GM12878 (cell line): ENCODE results near the gene ITPRIPL1. TPM values are rescaled to one million over a fixed set of nuclear protein-coding genes. Genes with fewer than 3 reads are reported as not detected.

Experiments used
- ATAC-seq: fragments of 200-7000 bp; cut with Tn5 transposase; 3 replicates; pipeline ENCODE4 v1.9.1; 2020; ENCODE audit warnings: mild to moderate bottlenecking, moderate library complexity
- BruUV-seq: library from RNA; stranded (reverse); fragments of 400-500 nt; replicated peaks from 2 replicates; lab custom pipeline; 2021; lab: Mats Ljungman, UMichigan
- CTCF ChIA-PET: fragments of 300-600 bp; sonication (Branson Sonifier 250); formaldehyde crosslinking; extraction: SDS; loops from one replicate; lab custom pipeline; 2021; ENCODE audit warnings: inconsistent platforms; lab: Yijun Ruan, JAX
- POLR2A ChIA-PET: fragments of 350-600 bp; formaldehyde crosslinking; extraction: SDS; loops from one replicate; lab custom pipeline; 2021; ENCODE audit warnings: inconsistent platforms; lab: Charles Lee
- RAD21 ChIA-PET: fragments of 300-600 bp; sonication (Branson Sonifier 250); formaldehyde crosslinking; loops from one replicate; lab custom pipeline; 2023; ENCODE audit warnings: antibody characterized with exemption; ENCODE audit not compliant: unreplicated experiment; lab: Charles Lee
- SMC1A ChIA-PET: fragments of 300-600 bp; sonication (Branson Sonifier 250); formaldehyde crosslinking; loops from one replicate; lab custom pipeline; 2023; ENCODE audit not compliant: unreplicated experiment, uncharacterized antibody; lab: Charles Lee
- DNase-seq: peaks from one replicate; pipeline ENCODE4 v3.0.0-alpha.2; 2011; ENCODE audit warnings: low read depth, low spot score
- FAIRE-seq: peaks from 3 replicates; lab custom pipeline; 2011; peaks lifted over from hg19 to GRCh38; lab: Jason Lieb, UNC
- H2AFZ ChIP-seq: 2 replicates; pipeline ENCODE4 v1.6.0; 2011; ENCODE audit warnings: low read depth, low read length, control low read depth; ENCODE audit not compliant: control insufficient read depth
- H3K27ac ChIP-seq: 2 replicates; pipeline ENCODE4 v1.5.1; 2011; ENCODE audit warnings: control low read depth; ENCODE audit not compliant: control insufficient read depth, insufficient read depth
- H3K27me3 ChIP-seq, 2 experiments: replicated peaks in 1 of 2; 2 replicates each; pipeline versions ENCODE4 v1.6.0 to v1.6.1; 2011; ENCODE audit warnings: low read length in 1 of 2; ENCODE audit not compliant: control insufficient read depth in 2 of 2, insufficient read depth in 2 of 2
- H3K36me3 ChIP-seq, 2 experiments: 2 replicates each; pipeline ENCODE4 v1.5.1; 2011; ENCODE audit warnings: low read length in 1 of 2; ENCODE audit not compliant: control insufficient read depth in 2 of 2, insufficient read depth in 2 of 2
- H3K4me1 ChIP-seq: 2 replicates; pipeline ENCODE4 v1.6.1; 2011; ENCODE audit warnings: mild to moderate bottlenecking, low read length, moderate library complexity, mixed read lengths; ENCODE audit not compliant: control insufficient read depth, insufficient read depth
- H3K4me2 ChIP-seq: 2 replicates; pipeline ENCODE4 v1.6.0; 2011; ENCODE audit warnings: control low read depth; ENCODE audit not compliant: control insufficient read depth, insufficient read depth
- H3K4me3 ChIP-seq: fragments of 200-600 bp; sonication (generic); 2 replicates; pipeline ENCODE4 v1.5.1; 2016
- H3K79me2 ChIP-seq: 2 replicates; pipeline ENCODE4 v1.6.0; 2011; ENCODE audit warnings: low read length; ENCODE audit not compliant: control insufficient read depth, insufficient read depth
- H3K9ac ChIP-seq: 2 replicates; pipeline ENCODE4 v1.8.0; 2011; ENCODE audit warnings: low read length, control low read depth, mixed read lengths; ENCODE audit not compliant: control insufficient read depth, insufficient read depth
- H3K9me3 ChIP-seq: replicated peaks from 3 replicates; pipeline ENCODE4 v1.5.1; 2011; ENCODE audit warnings: mild to moderate bottlenecking, low read length; ENCODE audit not compliant: control insufficient read depth, insufficient read depth
- H4K20me1 ChIP-seq: 2 replicates; pipeline ENCODE4 v1.6.0; 2011; ENCODE audit not compliant: control insufficient read depth, insufficient read depth
- IRF4 ChIP-seq: IDR thresholded peaks from 2 replicates; pipeline ENCODE4 v1.6.1; 2011; ENCODE audit warnings: low read depth, low read length
- MYB ChIP-seq: fragments of 150-350 bp; IDR thresholded peaks from 2 replicates; pipeline ENCODE4 v1.6.1; 2014; ENCODE audit warnings: mild to moderate bottlenecking, low read depth, low read length, borderline replicate concordance
- NFYA ChIP-seq: IDR thresholded peaks from 2 replicates; pipeline ENCODE4 v1.6.1; 2011; ENCODE audit warnings: low read depth, mild to moderate bottlenecking, low read length, improper control_type of control experiment, borderline replicate concordance
- SUZ12 ChIP-seq: fragments of 200-600 bp; sonication (generic); IDR thresholded peaks from one replicate; pipeline ENCODE4 v1.6.1; 2018; ENCODE audit warnings: antibody characterized with exemption, mild to moderate bottlenecking; ENCODE audit not compliant: unreplicated experiment
- YY1 ChIP-seq: IDR thresholded peaks from 2 replicates; pipeline ENCODE4 v1.6.1; 2011; ENCODE audit warnings: low read depth, mild to moderate bottlenecking, low read length
- WGBS: methylation state at CpG from one replicate; pipeline ENCODE4 v1.1.6; 2016; ENCODE audit warnings: low lambda C conversion rate; ENCODE audit not compliant: insufficient replicate concordance, insufficient coverage; ENCODE audit errors: missing lambda C conversion rate; 5-methylcytosine and 5-hydroxymethylcytosine counted together
- in situ Hi-C: fragments of 300-500 bp; cut with MboI; formaldehyde crosslinking; loops from 9 replicates; pipeline ENCODE4 v1.14.3; 2018; ENCODE audit warnings: mixed read lengths
- intact Hi-C: fragments of 100-400 bp; cut with micrococcal nuclease; formaldehyde crosslinking; loops from one replicate; pipeline ENCODE4 v1.14.2; 2022; ENCODE audit not compliant: unreplicated experiment
- polyA plus RNA-seq, 11 experiments: library from polyadenylated mRNA; depleted of rRNA in 4 of 11; unstranded in 6 of 11; stranded (reverse) in 5 of 11; fragments of >200 nt; fragmentation: Nextera tagmentation in 4 of 11; fragmentation: Illumina TruSeq in 1 of 11; extraction: Ambion mirVana in 4 of 11; extraction: Trizol in 1 of 11; gene quantifications; 1 replicate in 1 of 11; 2 replicates in 10 of 11; pipeline versions ENCODE4 v1.2.1 to v1.2.3, GENCODE V29; 2011 to 2016; ENCODE audit warnings: inconsistent platforms in 2 of 11, missing spikeins in 2 of 11, low read depth in 1 of 11
- total RNA-seq, 4 experiments: library from RNA; depleted of rRNA in 3 of 4; stranded (reverse); fragments of >200 nt in 3 of 4; fragmentation: Illumina TruSeq in 1 of 4; extraction: Trizol in 1 of 4; gene quantifications; 2 replicates each; pipeline versions ENCODE4 v1.2.1 to v1.2.3, GENCODE V29; 2013 to 2021
- TF ChIP-seq, protein P1 (sequence below): IDR thresholded peaks from 2 replicates; pipeline ENCODE4 v1.6.1; 2012; ENCODE audit warnings: improper control_type of control experiment, low read depth, low read length; ENCODE audit not compliant: insufficient replicate concordance
- TF ChIP-seq, protein P2 (sequence below): fragments of 450-650 bp; IDR thresholded peaks from 2 replicates; pipeline ENCODE4 v1.6.1; 2016; ENCODE audit warnings: mild to moderate bottlenecking
- TF ChIP-seq, protein P3 (sequence below): fragments of 450-650 bp; IDR thresholded peaks from 2 replicates; pipeline ENCODE4 v1.6.1; 2017; ENCODE audit warnings: borderline replicate concordance

ITPRIPL1 gene
- total and polyA plus RNA-seq, 10 of the 15 experiments (the other 5 are each of a cell fraction or from before 2014, with no cell fraction given) = 4.9 to 28.7 (median 14.3) TPM

DNA sequence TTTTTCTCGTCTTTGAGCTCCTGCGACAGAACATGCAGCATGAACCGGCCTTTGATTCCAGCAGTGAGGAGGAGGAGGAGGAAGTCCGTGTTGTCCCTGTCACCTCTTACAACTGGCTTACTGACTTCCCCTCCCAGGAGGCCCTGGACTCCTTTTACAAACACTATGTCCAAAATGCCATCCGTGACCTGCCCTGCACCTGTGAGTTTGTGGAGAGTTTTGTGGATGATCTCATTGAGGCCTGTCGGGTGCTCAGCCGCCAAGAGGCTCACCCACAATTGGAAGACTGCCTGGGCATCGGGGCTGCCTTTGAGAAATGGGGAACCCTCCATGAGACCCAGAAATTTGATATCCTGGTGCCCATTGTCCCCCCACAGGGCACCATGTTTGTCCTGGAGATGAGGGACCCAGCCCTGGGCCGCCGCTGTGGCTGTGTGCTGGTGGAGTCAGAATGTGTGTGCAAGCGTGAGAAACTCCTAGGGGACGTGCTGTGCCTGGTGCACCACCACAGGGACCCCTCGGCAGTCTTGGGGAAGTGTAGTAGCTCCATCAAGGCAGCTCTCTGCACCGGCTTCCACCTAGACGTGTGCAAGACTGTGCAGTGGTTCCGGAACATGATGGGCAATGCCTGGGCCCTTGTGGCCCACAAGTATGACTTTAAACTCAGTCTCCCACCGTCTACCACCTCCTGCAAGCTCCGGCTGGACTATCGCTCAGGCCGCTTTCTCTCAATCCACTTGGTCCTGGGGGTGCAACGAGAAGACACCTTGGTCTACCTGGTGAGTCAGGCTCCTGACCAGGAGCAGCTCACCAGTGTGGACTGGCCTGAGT, 2.1 kb downstream of the ITPRIPL1 start:
- in situ Hi-C loops (no loop called here), intact Hi-C loops (no loop called here)
- H3K9me3 ChIP-seq = no peaks in the 10 kb centered on the region
- ChIA-PET CTCF (interaction anchor here (2.1 kb wide), 1 partner anchor 189 kb away, joined by 6 read pairs; the partner anchor contains the start of gene ASTL), SMC1A (interaction anchor here (0.9 to 13.4 kb wide), 4 partner anchors 8 to 23 kb away, joined by 3 to 231 read pairs (median 4); partner anchors contain the start of gene NCAPH), POLR2A (interaction anchor here (1.7 to 7.7 kb wide), 2 partner anchors 8 to 12 kb away, joined by 7 to 151 read pairs; partner anchors contain the start of gene NCAPH), RAD21 (interaction anchor here (0.5 to 0.7 kb wide), 2 partner anchors 9 to 217 kb away, joined by 3 read pairs; no protein-coding TSS in a partner anchor)
- WGBS = 94% methylated on average over 21 of the region's 21 CpGs
- DNase-seq = no peak
- BruUV-seq = TSS peak; percentile 77
- peaks cover 2 to 5% of the 10 kb centered on the region in 2 experiments; a peak in 2 of 4 replicates for H3K36me3 ChIP-seq
- H3K79me2 ChIP-seq = peaks cover 13% of the 10 kb centered on the region
- H3K27ac ChIP-seq = no peak overlapping the region
- no peak overlapping the region for H2AFZ ChIP-seq
- no peaks in the 10 kb centered on the region for H3K27me3 ChIP-seq
- no peak overlapping the region for H3K4me3 ChIP-seq
- H3K9ac ChIP-seq = no peak overlapping the region
- H3K4me2 ChIP-seq = no peak overlapping the region
- peaks cover 26% of the 10 kb centered on the region for H3K4me1 ChIP-seq
- no peak for TF ChIP-seq YY1
- TF ChIP-seq NFYA = no peak
- TF ChIP-seq, protein P1, sequence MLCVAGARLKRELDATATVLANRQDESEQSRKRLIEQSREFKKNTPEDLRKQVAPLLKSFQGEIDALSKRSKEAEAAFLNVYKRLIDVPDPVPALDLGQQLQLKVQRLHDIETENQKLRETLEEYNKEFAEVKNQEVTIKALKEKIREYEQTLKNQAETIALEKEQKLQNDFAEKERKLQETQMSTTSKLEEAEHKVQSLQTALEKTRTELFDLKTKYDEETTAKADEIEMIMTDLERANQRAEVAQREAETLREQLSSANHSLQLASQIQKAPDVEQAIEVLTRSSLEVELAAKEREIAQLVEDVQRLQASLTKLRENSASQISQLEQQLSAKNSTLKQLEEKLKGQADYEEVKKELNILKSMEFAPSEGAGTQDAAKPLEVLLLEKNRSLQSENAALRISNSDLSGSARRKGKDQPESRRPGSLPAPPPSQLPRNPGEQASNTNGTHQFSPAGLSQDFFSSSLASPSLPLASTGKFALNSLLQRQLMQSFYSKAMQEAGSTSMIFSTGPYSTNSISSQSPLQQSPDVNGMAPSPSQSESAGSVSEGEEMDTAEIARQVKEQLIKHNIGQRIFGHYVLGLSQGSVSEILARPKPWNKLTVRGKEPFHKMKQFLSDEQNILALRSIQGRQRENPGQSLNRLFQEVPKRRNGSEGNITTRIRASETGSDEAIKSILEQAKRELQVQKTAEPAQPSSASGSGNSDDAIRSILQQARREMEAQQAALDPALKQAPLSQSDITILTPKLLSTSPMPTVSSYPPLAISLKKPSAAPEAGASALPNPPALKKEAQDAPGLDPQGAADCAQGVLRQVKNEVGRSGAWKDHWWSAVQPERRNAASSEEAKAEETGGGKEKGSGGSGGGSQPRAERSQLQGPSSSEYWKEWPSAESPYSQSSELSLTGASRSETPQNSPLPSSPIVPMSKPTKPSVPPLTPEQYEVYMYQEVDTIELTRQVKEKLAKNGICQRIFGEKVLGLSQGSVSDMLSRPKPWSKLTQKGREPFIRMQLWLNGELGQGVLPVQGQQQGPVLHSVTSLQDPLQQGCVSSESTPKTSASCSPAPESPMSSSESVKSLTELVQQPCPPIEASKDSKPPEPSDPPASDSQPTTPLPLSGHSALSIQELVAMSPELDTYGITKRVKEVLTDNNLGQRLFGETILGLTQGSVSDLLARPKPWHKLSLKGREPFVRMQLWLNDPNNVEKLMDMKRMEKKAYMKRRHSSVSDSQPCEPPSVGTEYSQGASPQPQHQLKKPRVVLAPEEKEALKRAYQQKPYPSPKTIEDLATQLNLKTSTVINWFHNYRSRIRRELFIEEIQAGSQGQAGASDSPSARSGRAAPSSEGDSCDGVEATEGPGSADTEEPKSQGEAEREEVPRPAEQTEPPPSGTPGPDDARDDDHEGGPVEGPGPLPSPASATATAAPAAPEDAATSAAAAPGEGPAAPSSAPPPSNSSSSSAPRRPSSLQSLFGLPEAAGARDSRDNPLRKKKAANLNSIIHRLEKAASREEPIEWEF = no peak
- TF ChIP-seq MYB = no peak
- no peak for TF ChIP-seq IRF4
- TF ChIP-seq, protein P2, sequence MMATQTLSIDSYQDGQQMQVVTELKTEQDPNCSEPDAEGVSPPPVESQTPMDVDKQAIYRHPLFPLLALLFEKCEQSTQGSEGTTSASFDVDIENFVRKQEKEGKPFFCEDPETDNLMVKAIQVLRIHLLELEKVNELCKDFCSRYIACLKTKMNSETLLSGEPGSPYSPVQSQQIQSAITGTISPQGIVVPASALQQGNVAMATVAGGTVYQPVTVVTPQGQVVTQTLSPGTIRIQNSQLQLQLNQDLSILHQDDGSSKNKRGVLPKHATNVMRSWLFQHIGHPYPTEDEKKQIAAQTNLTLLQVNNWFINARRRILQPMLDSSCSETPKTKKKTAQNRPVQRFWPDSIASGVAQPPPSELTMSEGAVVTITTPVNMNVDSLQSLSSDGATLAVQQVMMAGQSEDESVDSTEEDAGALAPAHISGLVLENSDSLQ = no peak
- no peak for TF ChIP-seq SUZ12
- TF ChIP-seq, protein P3, sequence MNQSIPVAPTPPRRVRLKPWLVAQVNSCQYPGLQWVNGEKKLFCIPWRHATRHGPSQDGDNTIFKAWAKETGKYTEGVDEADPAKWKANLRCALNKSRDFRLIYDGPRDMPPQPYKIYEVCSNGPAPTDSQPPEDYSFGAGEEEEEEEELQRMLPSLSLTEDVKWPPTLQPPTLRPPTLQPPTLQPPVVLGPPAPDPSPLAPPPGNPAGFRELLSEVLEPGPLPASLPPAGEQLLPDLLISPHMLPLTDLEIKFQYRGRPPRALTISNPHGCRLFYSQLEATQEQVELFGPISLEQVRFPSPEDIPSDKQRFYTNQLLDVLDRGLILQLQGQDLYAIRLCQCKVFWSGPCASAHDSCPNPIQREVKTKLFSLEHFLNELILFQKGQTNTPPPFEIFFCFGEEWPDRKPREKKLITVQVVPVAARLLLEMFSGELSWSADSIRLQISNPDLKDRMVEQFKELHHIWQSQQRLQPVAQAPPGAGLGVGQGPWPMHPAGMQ = no peak
- FAIRE-seq = no peak
- H4K20me1 ChIP-seq = no peaks in the 10 kb centered on the region
- no peak for ATAC-seq
